Fibroblast of villous mesenchyme (primary cell): Measurements from ENCODE around the gene MSRB3. TPM values are rescaled to one million over a fixed set of nuclear protein-coding genes. Genes with fewer than 3 reads are reported as not detected.

ENCODE experiments used
- DNase-seq: peaks from one replicate; pipeline ENCODE4 v3.0.0-alpha.2; 2010; ENCODE audit warnings: low read depth
- H3K4me3 ChIP-seq: 2 replicates; pipeline ENCODE4 v1.5.1; 2011; ENCODE audit warnings: low read depth, mild to moderate bottlenecking, low read length
- CTCF ChIP-seq: IDR thresholded peaks from 2 replicates; pipeline ENCODE4 v1.5.1; 2012; ENCODE audit warnings: low read depth, mild to moderate bottlenecking, low read length; ENCODE audit not compliant: insufficient read depth
- total RNA-seq: library from RNA; depleted of rRNA; stranded (reverse); fragments of >200 nt; gene quantifications from 2 replicates; pipeline ENCODE4 v1.2.3, GENCODE V29; 2012

MSRB3 gene
- total RNA-seq = 89.2 and 111 TPM in 2 replicates

GRCh38 chr12:65278576-65279368, at the start of gene MSRB3:
TSS of gene MSRB3 (plus strand) at chr12:65278683. CDS start at chr12:65308580, 29,897 bp downstream.
- H3K4me3 ChIP-seq = peak within 1 kb of the TSS; percentile 93
- TF ChIP-seq CTCF = peak; percentile 22
- DNase-seq = peak; percentile 72

- peak; percentile 67 for DNase-seq
- H3K4me3 ChIP-seq = no peak overlapping the region
- TF ChIP-seq CTCF = no peak
Measured at GRCh38 chr12:65229441-65229840, 49.0 kb upstream of the MSRB3 start.

GRCh38 chr12:65232476-65233077, 45.9 kb upstream of the MSRB3 start:
- no peak overlapping the region for H3K4me3 ChIP-seq
- peak; percentile 43 for DNase-seq
- peak; percentile 46 for TF ChIP-seq CTCF

GRCh38 chr12:65237153-65237552, 41.3 kb upstream of the MSRB3 start:
- H3K4me3 ChIP-seq = no peak overlapping the region
- DNase-seq = no peak
- no peak for TF ChIP-seq CTCF

- DNase-seq = peak; percentile 23
- no peak for TF ChIP-seq CTCF
- no peak overlapping the region for H3K4me3 ChIP-seq
Measured at GRCh38 chr12:65238609-65239008, 39.9 kb upstream of the MSRB3 start.

- H3K4me3 ChIP-seq = no peak overlapping the region
- DNase-seq = no peak
- TF ChIP-seq CTCF = no peak
Measured at GRCh38 chr12:65248656-65249633, 29.5 kb upstream of the MSRB3 start.
